HG03571 (cell line): ENCODE results near the gene ADAMTSL1.

Experiments used
- ATAC-seq: cut with Tn5 transposase; IDR thresholded peaks from one replicate; pipeline ENCODE4 v1.9.1; 2021; ENCODE audit not compliant: unreplicated experiment

The ADAMTSL1 gene

GRCh38 chr9:18688581-18689565 lies 214.9 kb downstream of the ADAMTSL1 start:
- ATAC-seq, result no peak

GRCh38 chr9:18689921-18690320 lies 216.0 kb downstream of the ADAMTSL1 start:
- ATAC-seq, result no peak

GRCh38 chr9:18692268-18692667 lies 218.3 kb downstream of the ADAMTSL1 start:
- no peak for ATAC-seq

GRCh38 chr9:18692962-18693361 lies 219.0 kb downstream of the ADAMTSL1 start:
- no peak for ATAC-seq

- ATAC-seq, result no peak
These were observed 221.2 kb downstream of the ADAMTSL1 start for GRCh38 chr9:18694959-18695668.

GRCh38 chr9:18698992-18699391 lies 225.0 kb downstream of the ADAMTSL1 start:
- no peak for ATAC-seq

- no peak for ATAC-seq
These were observed 225.8 kb downstream of the ADAMTSL1 start for GRCh38 chr9:18699764-18700163.

GRCh38 chr9:18700714-18701113 lies 226.8 kb downstream of the ADAMTSL1 start:
- ATAC-seq, result no peak

GRCh38 chr9:18703151-18703900 lies 229.4 kb downstream of the ADAMTSL1 start:
- no peak for ATAC-seq

- ATAC-seq, result no peak
These were observed 230.0 kb downstream of the ADAMTSL1 start for GRCh38 chr9:18703901-18704379.

GRCh38 chr9:18705796-18706392 lies 231.9 kb downstream of the ADAMTSL1 start:
- no peak for ATAC-seq

- no peak for ATAC-seq
These were observed 232.7 kb downstream of the ADAMTSL1 start for GRCh38 chr9:18706648-18707047.

- ATAC-seq, result no peak
These were observed 233.1 kb downstream of the ADAMTSL1 start for GRCh38 chr9:18707061-18707461.

- no peak for ATAC-seq
These were observed 233.7 kb downstream of the ADAMTSL1 start for GRCh38 chr9:18707489-18708205.

GRCh38 chr9:18708429-18708828 lies 234.5 kb downstream of the ADAMTSL1 start:
- ATAC-seq, result no peak

GRCh38 chr9:18710065-18710464 lies 236.1 kb downstream of the ADAMTSL1 start:
- ATAC-seq, result no peak

- no peak for ATAC-seq
These were observed 243.8 kb downstream of the ADAMTSL1 start for GRCh38 chr9:18717759-18718158.

- ATAC-seq, result no peak
These were observed 244.4 kb downstream of the ADAMTSL1 start for GRCh38 chr9:18718393-18718792.

- no peak for ATAC-seq
These were observed 245.0 kb downstream of the ADAMTSL1 start for GRCh38 chr9:18718932-18719331.

- ATAC-seq, result no peak
These were observed 246.7 kb downstream of the ADAMTSL1 start for GRCh38 chr9:18720691-18721090.
